CD4-positive, alpha-beta T cell treated with Interleukin-4 for 4 hours (primary cell): Measurements from ENCODE around the gene ACTL6A.

Source experiments
- DNase-seq: peaks from one replicate; pipeline ENCODE4 v3.0.0-alpha.2; 2020

Gene ACTL6A

GRCh38 chr3:179591313-179591712, 28.6 kb downstream of the ACTL6A start:
- no peak for DNase-seq

- no peak for DNase-seq
Observed at GRCh38 chr3:179599531-179599930, 36.8 kb downstream of the ACTL6A start.

GRCh38 chr3:179603321-179603720, 40.6 kb downstream of the ACTL6A start:
- DNase-seq, result no peak

GRCh38 chr3:179603831-179604230, 41.1 kb downstream of the ACTL6A start:
- no peak for DNase-seq

GRCh38 chr3:179604321-179605078, 41.8 kb downstream of the ACTL6A start, which contains the start of the genes MRPL47 and NDUFB5:
Gene MRPL47, minus strand, starts transcription at chr3:179604638. Its CDS starts 14 bp downstream, at chr3:179604624.
Gene NDUFB5, plus strand, starts transcription at chr3:179604794. Its CDS starts 22 bp downstream, at chr3:179604816.
- peak; percentile 94 for DNase-seq

GRCh38 chr3:179606534-179607085, 43.9 kb downstream of the ACTL6A start:
- no peak for DNase-seq

- DNase-seq, result peak; percentile 49
Observed at GRCh38 chr3:179608931-179609720, 46.4 kb downstream of the ACTL6A start.

- DNase-seq, result no peak
Observed at GRCh38 chr3:179610066-179610465, 47.3 kb downstream of the ACTL6A start.

- DNase-seq, result no peak
Observed at GRCh38 chr3:179613807-179614206, 51.1 kb downstream of the ACTL6A start.

GRCh38 chr3:179615458-179616173, 52.9 kb downstream of the ACTL6A start:
- DNase-seq, result no peak

GRCh38 chr3:179622023-179622422, 59.3 kb downstream of the ACTL6A start:
- DNase-seq, result no peak

GRCh38 chr3:179624451-179624850, 61.7 kb downstream of the ACTL6A start:
- no peak for DNase-seq

GRCh38 chr3:179630753-179631451, 68.2 kb downstream of the ACTL6A start:
- DNase-seq, result no peak
